T47D (cell line): Measurements from ENCODE around the gene ELL2.

Experiments used
- DNase-seq, 2 experiments: peaks; one replicate each; pipeline versions ENCODE4 v3.0.0 to v3.0.0-alpha.2; 2011 to 2012; ENCODE audit warnings: low read depth in 1 of 2, low spot score in 1 of 2
- JUND ChIP-seq: IDR thresholded peaks from 2 replicates; pipeline ENCODE4 v1.6.1; 2012; ENCODE audit warnings: low read depth
- in situ Hi-C: cut with HindIII; loops from 2 replicates; pipeline ENCODE4 v1.10.0; 2016; ENCODE audit warnings: low sequenced_read_pairs, low pct_unique_long_range_greater_than_20kb

Gene ELL2

DNA sequence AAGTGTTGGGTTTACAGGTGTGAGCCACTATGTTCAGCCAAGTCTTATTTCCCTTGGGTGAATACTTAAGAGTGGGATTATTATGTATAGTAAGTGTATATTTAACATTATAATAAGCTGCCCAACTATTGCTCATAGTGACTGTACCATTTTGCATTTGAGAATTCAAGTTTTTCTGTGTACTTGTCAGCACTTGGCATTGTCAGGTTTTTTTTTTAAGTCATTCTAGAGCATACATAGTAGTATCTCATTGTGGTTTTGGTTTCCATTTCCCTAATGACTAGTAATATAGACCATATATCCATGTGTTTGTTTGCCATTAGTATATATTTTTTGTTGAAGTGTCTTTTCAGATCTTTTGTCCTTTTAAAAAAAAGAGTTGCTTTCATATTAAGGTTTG, 10.5 kb upstream of the ELL2 start:
- no peak for DNase-seq
- in situ Hi-C loops = no loop called here
- TF ChIP-seq JUND = no peak

DNA sequence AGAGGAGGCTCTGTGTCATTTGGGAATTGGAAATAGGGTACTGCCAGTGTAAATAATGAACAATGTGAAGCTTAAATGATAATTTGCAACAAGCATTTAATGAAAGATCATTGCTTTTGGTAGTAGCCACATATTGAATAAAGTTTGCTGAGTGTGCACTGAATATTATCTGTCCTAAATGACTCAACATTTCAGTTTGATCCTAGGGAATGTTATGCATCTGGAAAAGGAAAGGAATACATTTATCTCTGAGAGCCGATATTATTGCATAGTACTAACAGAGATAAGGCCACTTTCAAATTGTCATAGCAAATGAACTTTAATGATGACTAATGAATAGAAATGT, 8.7 kb upstream of the ELL2 start:
- no peak for DNase-seq
- in situ Hi-C loops = no loop called here
- no peak for TF ChIP-seq JUND

DNA sequence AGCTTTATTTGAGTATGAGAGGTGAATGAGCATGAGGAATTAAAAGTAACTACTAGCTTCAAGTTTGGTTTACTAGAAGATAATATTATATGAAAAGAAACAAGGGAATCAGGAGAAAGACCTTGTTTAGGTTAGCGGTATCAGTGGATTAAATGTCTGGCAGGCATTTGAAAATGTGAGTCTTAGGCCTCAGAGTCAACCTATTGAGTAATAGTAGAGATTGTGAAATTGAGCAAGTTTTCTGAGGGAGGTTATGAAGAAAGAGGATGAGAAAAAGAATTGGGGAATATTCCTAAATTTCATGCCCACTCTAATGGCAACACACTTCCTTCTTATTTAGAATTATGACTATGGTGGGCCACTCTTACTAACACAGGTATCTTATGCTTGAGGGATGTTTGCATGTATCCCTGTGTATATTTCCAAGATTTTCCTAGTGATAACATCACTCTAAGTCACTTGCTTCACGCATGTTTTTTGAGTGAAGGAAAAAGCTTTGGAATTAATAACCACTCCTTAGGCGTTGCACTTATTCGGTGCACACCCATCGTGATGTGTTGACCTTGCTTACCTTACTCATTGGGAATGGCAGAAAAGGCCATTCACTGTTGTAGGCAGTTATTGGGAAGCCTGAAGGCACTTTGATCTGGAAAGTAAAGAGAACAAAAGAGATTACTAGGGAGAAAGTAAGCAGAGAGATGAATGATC, 8.2 kb upstream of the ELL2 start:
- DNase-seq = no peak
- in situ Hi-C loops = no loop called here
- no peak for TF ChIP-seq JUND

DNA sequence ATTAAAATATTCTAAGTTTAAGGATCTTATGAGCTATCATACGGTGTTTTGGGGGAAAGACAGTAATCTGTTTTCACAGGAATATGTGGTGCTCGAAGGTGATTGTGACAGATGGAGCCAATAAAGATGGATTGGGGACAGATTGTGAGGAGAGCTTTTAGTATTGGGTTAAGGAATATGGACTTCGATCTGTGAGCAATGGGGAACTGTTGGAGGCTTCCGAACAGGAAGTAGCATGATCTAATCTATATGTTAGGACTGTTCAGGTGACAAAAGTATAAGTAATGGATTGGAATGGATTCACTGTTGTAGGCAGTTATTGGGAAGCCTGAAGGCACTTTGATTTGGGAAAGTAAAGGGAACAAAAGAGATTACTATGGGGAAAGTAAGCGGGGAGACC, 7.4 kb upstream of the ELL2 start:
- in situ Hi-C loops = no loop called here
- no peak for TF ChIP-seq JUND
- no peak for DNase-seq

DNA sequence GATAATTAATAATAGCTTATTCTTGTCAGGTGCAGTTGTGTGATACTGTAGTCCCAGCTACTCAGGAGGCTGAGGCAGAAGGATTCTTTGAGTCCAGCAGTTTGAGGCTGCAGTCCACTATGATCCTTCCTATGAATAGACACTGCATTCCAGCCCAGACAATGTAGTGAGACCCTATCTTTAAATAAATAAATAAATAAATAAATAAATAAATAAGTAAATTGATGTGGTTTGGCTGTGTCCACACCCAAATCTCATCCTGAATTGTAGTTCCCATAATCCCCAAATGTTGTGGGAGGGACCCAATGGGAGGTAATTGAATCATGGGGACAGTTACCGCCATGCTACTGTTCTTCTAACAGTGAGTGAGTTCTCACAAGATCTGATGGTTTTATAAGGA, 5.6 kb upstream of the ELL2 start:
- no peak for TF ChIP-seq JUND
- in situ Hi-C loops = no loop called here
- no peak for DNase-seq

- peak in 1 of 2 experiments; percentile 50 for DNase-seq
- in situ Hi-C loops = no loop called here
- no peak for TF ChIP-seq JUND
Measured at GRCh38 chr5:95966005-95966404, 4.4 kb upstream of the ELL2 start.

GRCh38 chr5:95963650-95964410, 2.2 kb upstream of the ELL2 start:
- in situ Hi-C loops = no loop called here
- no peak for DNase-seq
- no peak for TF ChIP-seq JUND

GRCh38 chr5:95962785-95963184, 1.1 kb upstream of the ELL2 start:
- TF ChIP-seq JUND = no peak
- in situ Hi-C loops = no loop called here
- DNase-seq = no peak

DNA sequence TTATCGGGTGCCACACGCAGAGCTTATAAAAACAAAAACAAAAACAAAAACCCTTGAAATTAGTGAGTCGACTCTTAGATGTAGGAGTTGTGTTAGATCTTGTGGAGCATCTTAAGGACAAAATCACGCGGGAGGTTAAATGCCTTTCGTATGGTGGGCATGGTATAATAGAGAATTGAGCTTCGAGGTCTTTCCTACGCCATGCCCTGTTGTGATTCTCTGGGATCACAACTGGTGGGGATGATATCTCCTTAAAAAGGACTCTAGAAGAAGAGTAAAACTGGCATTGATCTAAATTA, 773 bp upstream of the ELL2 start:
- no peak for TF ChIP-seq JUND
- in situ Hi-C loops = no loop called here
- DNase-seq = no peak

- TF ChIP-seq JUND = no peak
- in situ Hi-C loops = no loop called here
- peak; percentile 58 to 86 for DNase-seq
Measured at GRCh38 chr5:95960667-95961616, 709 bp downstream of the ELL2 start.

DNA sequence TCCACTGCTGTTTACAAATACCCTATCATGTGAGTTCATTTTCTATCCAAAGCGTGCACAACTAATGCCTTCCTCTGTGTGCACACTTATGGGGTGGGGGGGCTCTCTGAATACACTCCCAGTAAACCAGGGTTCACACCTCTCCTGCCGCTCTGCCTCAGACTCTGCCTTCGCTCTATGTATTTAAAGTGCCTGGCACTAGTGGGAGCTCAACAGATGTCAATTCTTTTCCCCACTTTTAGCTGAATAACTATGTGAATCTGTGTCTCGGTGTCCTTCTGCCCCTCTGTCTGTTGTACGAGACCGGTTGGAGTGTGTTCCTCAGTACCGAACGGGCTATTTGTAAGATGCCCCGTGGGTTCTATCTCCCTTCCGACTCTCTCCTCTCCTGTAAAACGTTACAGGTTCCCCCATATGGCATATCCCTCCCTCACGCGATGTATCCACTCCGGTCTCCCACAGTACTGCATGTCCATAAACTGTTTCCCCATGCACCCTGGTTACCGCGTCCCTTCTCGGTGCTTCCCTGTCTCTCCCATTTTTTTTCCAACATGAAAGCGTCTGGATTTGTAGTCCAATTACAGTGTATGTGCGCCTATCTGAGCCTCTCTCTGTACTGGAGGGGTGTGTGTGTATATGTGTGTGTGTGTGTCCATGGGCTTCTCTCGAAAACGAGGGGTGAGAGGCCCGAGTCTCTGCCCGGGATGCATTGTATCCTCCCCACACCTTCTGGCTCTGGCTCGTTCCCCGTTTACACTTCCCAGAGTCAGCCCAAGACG, 1.6 kb downstream of the ELL2 start:
- in situ Hi-C loops = no loop called here
- DNase-seq = peak in 1 of 2 experiments; percentile 44
- no peak for TF ChIP-seq JUND
